Endothelial cell of umbilical vein (primary cell): ENCODE measurements around the gene TAOK1. TPM values are rescaled to one million over a fixed set of nuclear protein-coding genes. Genes with fewer than 3 reads are reported as not detected.

Experiments used
- BruUV-seq: library from RNA; stranded (reverse); fragments of 400-500 nt; replicated peaks from 2 replicates; lab custom pipeline; 2021; lab: Mats Ljungman, UMichigan
- CTCF ChIA-PET: fragments of 300-600, 350-600 bp; sonication (Branson Sonifier 250); formaldehyde crosslinking; loops from one replicate; lab custom pipeline; 2021; ENCODE audit warnings: antibody characterized with exemption, inconsistent platforms; lab: Charles Lee
- POLR2A ChIA-PET: fragments of 300-600, 350-600 bp; sonication (Branson Sonifier 250); formaldehyde crosslinking; loops from one replicate; lab custom pipeline; 2021; ENCODE audit warnings: antibody characterized with exemption, inconsistent platforms; lab: Charles Lee
- DNase-seq: peaks from one replicate; pipeline ENCODE4 v3.0.0-alpha.2; 2011; ENCODE audit warnings: low read depth, low spot score
- FAIRE-seq: peaks from 2 replicates; lab custom pipeline; 2011; peaks lifted over from hg19 to GRCh38; lab: Jason Lieb, UNC
- H2AFZ ChIP-seq: 2 replicates; pipeline ENCODE4 v1.6.0; 2012; ENCODE audit warnings: low read depth, low read length, control low read depth, inconsistent platforms
- H3K27ac ChIP-seq: 2 replicates; pipeline ENCODE4 v1.5.1; 2011; ENCODE audit warnings: low read depth, mild to moderate bottlenecking, control low read depth, low read length, moderate library complexity; ENCODE audit not compliant: insufficient read depth
- H3K27me3 ChIP-seq, 2 experiments: 2 replicates each; pipeline versions ENCODE4 v1.6.0 to v1.6.1; 2011; ENCODE audit warnings: low read length in 2 of 2, mixed read lengths in 1 of 2; ENCODE audit not compliant: control insufficient read depth in 2 of 2, insufficient read depth in 2 of 2
- H3K36me3 ChIP-seq, 2 experiments: 2 replicates in 1 of 2; 3 replicates in 1 of 2; pipeline ENCODE4 v1.5.1; 2011; ENCODE audit warnings: low read length in 2 of 2, mild to moderate bottlenecking in 1 of 2, moderate library complexity in 1 of 2; ENCODE audit not compliant: control insufficient read depth in 2 of 2, insufficient read depth in 2 of 2; ENCODE audit errors: extremely low read depth in 1 of 2
- H3K4me1 ChIP-seq: 3 replicates; pipeline ENCODE4 v1.5.1; 2011; ENCODE audit warnings: mild to moderate bottlenecking, low read length; ENCODE audit not compliant: control insufficient read depth, insufficient read depth; ENCODE audit errors: extremely low read depth
- H3K4me2 ChIP-seq: 2 replicates; pipeline ENCODE4 v1.6.1; 2011; ENCODE audit warnings: low read length, control low read depth, mixed read lengths; ENCODE audit not compliant: insufficient read depth
- H3K4me3 ChIP-seq, 3 experiments: fragments of 200-600 bp in 1 of 3; sonication (generic), shearing (Covaris generic) in 1 of 3; replicated peaks in 1 of 3; 2 replicates each; pipeline ENCODE4 v1.5.1; 2011 to 2016; ENCODE audit warnings: control low read depth in 3 of 3, low read length in 3 of 3, mild to moderate bottlenecking in 2 of 3, inconsistent platforms in 1 of 3, low read depth in 1 of 3, moderate library complexity in 1 of 3; ENCODE audit not compliant: insufficient read depth in 1 of 3
- H3K79me2 ChIP-seq: 2 replicates; pipeline ENCODE4 v1.6.0; 2012; ENCODE audit warnings: low read length, inconsistent platforms; ENCODE audit not compliant: control insufficient read depth, insufficient read depth
- H3K9ac ChIP-seq: replicated peaks from 2 replicates; pipeline ENCODE3; 2011; ENCODE audit warnings: low read length, control low read depth; ENCODE audit not compliant: insufficient read depth; ENCODE audit errors: extremely low read depth
- H3K9me1 ChIP-seq: replicated peaks from 3 replicates; pipeline ENCODE4 v1.6.0; 2011; ENCODE audit warnings: mild to moderate bottlenecking, low read length; ENCODE audit not compliant: control insufficient read depth, insufficient read depth; ENCODE audit errors: extremely low read depth
- H3K9me3 ChIP-seq: replicated peaks from 2 replicates; pipeline ENCODE4 v1.5.1; 2012; ENCODE audit warnings: low read length, inconsistent platforms; ENCODE audit not compliant: control insufficient read depth, insufficient read depth
- H4K20me1 ChIP-seq: replicated peaks from 2 replicates; pipeline ENCODE3; 2011; ENCODE audit warnings: mild to moderate bottlenecking, low read length; ENCODE audit not compliant: control insufficient read depth, insufficient read depth; ENCODE audit errors: extremely low read depth
- MYC ChIP-seq: IDR thresholded peaks from one replicate; pipeline ENCODE4 v1.6.1; 2011; ENCODE audit warnings: mild to moderate bottlenecking, low read depth, low read length
- POLR2A ChIP-seq: IDR thresholded peaks from 2 replicates; pipeline ENCODE4 v1.6.1; 2012; ENCODE audit warnings: low read depth, mild to moderate bottlenecking, control low read depth, low read length
- POLR2AphosphoS5 ChIP-seq: IDR thresholded peaks from 2 replicates; pipeline ENCODE4 v1.6.1; 2012; ENCODE audit warnings: low read depth, mild to moderate bottlenecking, control low read depth, low read length, moderate library complexity; ENCODE audit not compliant: insufficient read depth
- dilution Hi-C: fragments of 300-500 bp; cut with MboI; formaldehyde crosslinking; loops from one replicate; pipeline ENCODE4 v1.15.0; 2019; ENCODE audit warnings: low sequenced_read_pairs; ENCODE audit not compliant: extremely low pct_ligation_motif_present
- intact Hi-C: fragments of 100-400 bp; cut with micrococcal nuclease; formaldehyde crosslinking; loops from one replicate; pipeline ENCODE4 v1.10.0; 2022
- polyA plus RNA-seq, 4 experiments: library from polyadenylated mRNA; depleted of rRNA in 3 of 4; stranded (reverse) in 3 of 4; unstranded in 1 of 4; fragments of >200 nt; gene quantifications; 2 replicates each; pipeline versions ENCODE4 v1.2.1 to v1.2.3, GENCODE V29; 2011 to 2012; ENCODE audit warnings: missing spikeins in 1 of 4
- total RNA-seq: library from RNA; stranded (reverse); gene quantifications from 2 replicates; pipeline ENCODE4 v1.2.3, GENCODE V29; 2021
- TF ChIP-seq, protein P1 (sequence below), 2 donors: IDR thresholded peaks; 1 replicate in 1 of 2; 2 replicates in 1 of 2; pipeline ENCODE4 v1.5.1; 2011; ENCODE audit warnings: low read length in 2 of 2, mild to moderate bottlenecking in 2 of 2, moderate library complexity in 2 of 2, control low read depth in 1 of 2, inconsistent platforms in 1 of 2, low read depth in 1 of 2; ENCODE audit not compliant: insufficient read depth in 1 of 2; ENCODE audit errors: extremely low read depth in 1 of 2

The TAOK1 gene
- total and polyA plus RNA-seq, 2 donors (not counting 3 experiments of a cell fraction or from before 2014, with no cell fraction given) = 11.0 to 82.2 TPM

DNA sequence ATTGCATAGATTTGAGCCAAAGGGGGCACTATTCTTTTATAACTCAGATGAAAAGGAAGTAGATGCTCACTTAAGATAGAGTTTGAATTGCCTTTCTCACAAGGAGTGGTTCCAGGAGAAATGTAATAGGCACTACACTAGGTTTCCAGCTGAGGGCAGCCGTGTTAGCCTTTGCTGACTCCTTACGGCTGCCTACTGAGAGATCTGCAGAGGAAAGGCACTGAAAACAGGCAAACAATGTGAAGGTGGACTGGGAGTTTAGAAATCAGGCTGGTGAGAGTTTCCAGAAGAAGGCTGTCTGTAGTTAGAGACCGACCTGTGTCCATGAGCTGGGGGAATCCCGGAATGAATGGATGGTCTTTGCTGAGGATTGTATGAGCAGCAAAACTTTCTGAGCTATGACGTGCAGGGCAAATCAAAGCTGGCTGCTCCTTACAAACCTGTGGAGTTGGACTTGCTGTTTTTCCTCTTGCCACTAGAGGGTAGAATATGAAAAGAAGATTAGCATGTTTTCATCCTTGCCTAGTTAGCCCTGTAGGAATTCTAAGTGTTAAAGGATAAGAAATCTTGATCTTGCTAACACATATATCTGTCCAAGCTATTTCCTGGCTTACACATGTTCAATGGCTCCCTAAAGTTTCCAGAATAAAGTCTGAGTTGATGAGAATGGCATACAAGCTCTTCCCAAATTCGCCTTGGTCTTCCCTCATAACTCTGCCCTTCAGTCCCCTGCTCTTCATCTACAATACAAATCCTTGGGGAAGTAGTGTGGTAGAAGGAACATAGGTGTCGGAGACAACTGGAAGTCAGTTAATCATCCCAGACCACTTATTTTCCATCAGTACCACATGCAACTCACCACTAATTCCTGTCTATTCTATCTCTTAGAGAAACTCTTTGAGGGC is 20.1 kb upstream of the TAOK1 start:
- Histone ChIP-seq H3K9me3 (no peaks in the 10 kb centered on the region), H3K4me2 (peak overlapping the region; percentile 64), H3K27me3 (no peaks in the 10 kb centered on the region), H3K9ac (no peak overlapping the region), H4K20me1 (no peaks in the 10 kb centered on the region), H3K27ac (no peak overlapping the region), H3K4me3 (peak overlapping the region in 1 of 3 experiments; percentile 65), H3K9me1 (no peaks in the 10 kb centered on the region), H2AFZ (peak overlapping the region; percentile 99), H3K36me3 (no peaks in the 10 kb centered on the region), H3K4me1 (no peaks in the 10 kb centered on the region), H3K79me2 (no peaks in the 10 kb centered on the region)
- DNase-seq (peak; percentile 91), FAIRE-seq (peak; percentile 96)
- ChIA-PET POLR2A (interaction anchor here (0.7 kb wide), 1 partner anchor 76 kb away, joined by 3 read pairs; the partner anchor contains the start of gene NUFIP2), CTCF (interaction anchor here (0.7 to 3.6 kb wide), 71 partner anchors 8 to 723 kb away, joined by 3 to 119 read pairs (median 6); partner anchors contain the start of genes ABHD15, ANKRD13B, NUFIP2 and TAOK1)
- dilution Hi-C loops (no loop called here), intact Hi-C loops (loop anchor here (1.0 to 10.0 kb wide), 5 partner anchors 21 to 725 kb away; partner anchors contain the start of gene TAOK1)
- BruUV-seq = no TSS peak
- no peak for TF ChIP-seq POLR2AphosphoS5
- TF ChIP-seq, protein P1, sequence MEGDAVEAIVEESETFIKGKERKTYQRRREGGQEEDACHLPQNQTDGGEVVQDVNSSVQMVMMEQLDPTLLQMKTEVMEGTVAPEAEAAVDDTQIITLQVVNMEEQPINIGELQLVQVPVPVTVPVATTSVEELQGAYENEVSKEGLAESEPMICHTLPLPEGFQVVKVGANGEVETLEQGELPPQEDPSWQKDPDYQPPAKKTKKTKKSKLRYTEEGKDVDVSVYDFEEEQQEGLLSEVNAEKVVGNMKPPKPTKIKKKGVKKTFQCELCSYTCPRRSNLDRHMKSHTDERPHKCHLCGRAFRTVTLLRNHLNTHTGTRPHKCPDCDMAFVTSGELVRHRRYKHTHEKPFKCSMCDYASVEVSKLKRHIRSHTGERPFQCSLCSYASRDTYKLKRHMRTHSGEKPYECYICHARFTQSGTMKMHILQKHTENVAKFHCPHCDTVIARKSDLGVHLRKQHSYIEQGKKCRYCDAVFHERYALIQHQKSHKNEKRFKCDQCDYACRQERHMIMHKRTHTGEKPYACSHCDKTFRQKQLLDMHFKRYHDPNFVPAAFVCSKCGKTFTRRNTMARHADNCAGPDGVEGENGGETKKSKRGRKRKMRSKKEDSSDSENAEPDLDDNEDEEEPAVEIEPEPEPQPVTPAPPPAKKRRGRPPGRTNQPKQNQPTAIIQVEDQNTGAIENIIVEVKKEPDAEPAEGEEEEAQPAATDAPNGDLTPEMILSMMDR (IDR thresholded peaks at IDR 0.05; ENCODE audit: extremely low read depth in 1 of 2, insufficient read depth in 1 of 2, low read depth in 1 of 2, low read length in 2 of 2) = peak; percentile 59 to 63
- no peak for TF ChIP-seq POLR2A
- no peak for TF ChIP-seq MYC
